ENCODE data around the gene SIGMAR1. TPM values are rescaled to one million over a fixed set of nuclear protein-coding genes. Genes with fewer than 3 reads are reported as not detected.

SIGMAR1 gene
- total RNA-seq, 2 experiments from 2014 or later, result 11.7 to 12.1 TPM

DNA sequence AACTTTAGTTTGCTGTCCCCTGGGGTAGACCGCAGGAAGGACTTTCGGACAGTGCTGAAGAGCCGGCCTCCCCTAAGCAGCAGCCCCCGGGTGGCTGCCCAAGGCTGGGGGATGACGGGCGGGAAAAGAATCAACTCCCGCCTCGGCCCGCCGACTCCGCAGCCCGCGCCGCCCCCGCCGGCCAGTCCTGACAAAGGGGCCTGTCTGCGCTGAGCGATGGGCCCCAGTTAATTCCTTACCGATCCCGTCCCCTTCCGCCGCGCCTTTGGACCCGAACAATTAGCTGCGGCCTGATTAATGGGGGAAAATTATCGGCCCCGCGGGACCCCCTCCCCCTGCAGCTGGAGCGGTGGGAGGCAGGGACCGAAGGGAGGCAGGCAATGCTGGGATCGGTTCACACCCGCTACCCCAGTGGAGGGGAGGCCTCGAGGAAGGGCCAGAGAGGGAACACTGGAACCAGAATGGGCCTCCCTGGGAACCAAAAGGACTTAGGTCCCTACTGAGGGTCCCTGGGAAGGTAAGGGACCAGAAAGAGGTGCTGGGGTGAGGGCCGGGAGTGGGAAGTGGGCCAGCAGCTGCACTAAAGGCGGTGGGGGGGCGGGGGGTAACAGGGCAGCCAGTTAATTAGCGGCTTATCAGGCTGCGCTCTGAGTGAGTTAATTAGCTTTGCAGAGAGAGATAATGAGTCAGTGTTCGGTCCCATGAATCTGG is 13.0 kb downstream of the SIGMAR1 start:
- H3K27me3 Mint-ChIP-seq, result peaks cover 88% of the 10 kb centered on the region
- Histone ChIP-seq H3K36me3 (ENCODE audit: insufficient read depth, low read length) (no peaks in the 10 kb centered on the region), H3K9me3 (ENCODE audit: control insufficient read depth in 1 of 2, insufficient read depth in 1 of 2, low read length in 2 of 2) (peaks cover 0 to 26% of the 10 kb centered on the region in 2 experiments), H3K27me3 (ENCODE audit: control insufficient read depth in 1 of 2, insufficient read depth in 2 of 2, low read length in 2 of 2) (peaks cover 73 to 74% of the 10 kb centered on the region in 2 experiments), H3K27ac (ENCODE audit: low read depth in 1 of 2, low read length in 2 of 2) (no peak overlapping the region), H3K4me3 (ENCODE audit: low read length) (no peak overlapping the region), H3K4me1 (ENCODE audit: insufficient read depth, low read length) (peaks cover 48% of the 10 kb centered on the region)
- H3K4me3 Mint-ChIP-seq, result no peak overlapping the region
- TF ChIP-seq, protein P1, sequence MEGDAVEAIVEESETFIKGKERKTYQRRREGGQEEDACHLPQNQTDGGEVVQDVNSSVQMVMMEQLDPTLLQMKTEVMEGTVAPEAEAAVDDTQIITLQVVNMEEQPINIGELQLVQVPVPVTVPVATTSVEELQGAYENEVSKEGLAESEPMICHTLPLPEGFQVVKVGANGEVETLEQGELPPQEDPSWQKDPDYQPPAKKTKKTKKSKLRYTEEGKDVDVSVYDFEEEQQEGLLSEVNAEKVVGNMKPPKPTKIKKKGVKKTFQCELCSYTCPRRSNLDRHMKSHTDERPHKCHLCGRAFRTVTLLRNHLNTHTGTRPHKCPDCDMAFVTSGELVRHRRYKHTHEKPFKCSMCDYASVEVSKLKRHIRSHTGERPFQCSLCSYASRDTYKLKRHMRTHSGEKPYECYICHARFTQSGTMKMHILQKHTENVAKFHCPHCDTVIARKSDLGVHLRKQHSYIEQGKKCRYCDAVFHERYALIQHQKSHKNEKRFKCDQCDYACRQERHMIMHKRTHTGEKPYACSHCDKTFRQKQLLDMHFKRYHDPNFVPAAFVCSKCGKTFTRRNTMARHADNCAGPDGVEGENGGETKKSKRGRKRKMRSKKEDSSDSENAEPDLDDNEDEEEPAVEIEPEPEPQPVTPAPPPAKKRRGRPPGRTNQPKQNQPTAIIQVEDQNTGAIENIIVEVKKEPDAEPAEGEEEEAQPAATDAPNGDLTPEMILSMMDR (IDR thresholded peaks at IDR 0.05), result no peak
- no peak for ATAC-seq (ENCODE audit: poor library complexity)
- peaks cover 39% of the 10 kb centered on the region for H3K4me1 Mint-ChIP-seq (ENCODE audit: low read depth)
- H3K27ac Mint-ChIP-seq, result no peak overlapping the region
- ChIA-PET POLR2A (interaction anchor here (1.2 to 2.0 kb wide), 4 partner anchors 9 to 40 kb away, joined by 3 to 9 read pairs (median 6); partner anchors contain the start of genes RPP25L and SIGMAR1), CTCF (interaction anchor here (1.8 to 4.9 kb wide), 2 partner anchors 10 to 21 kb away, joined by 5 to 20 read pairs; no protein-coding TSS in a partner anchor)
- H3K36me3 Mint-ChIP-seq (ENCODE audit: low read depth), result peaks cover 8% of the 10 kb centered on the region
- no peaks in the 10 kb centered on the region for H3K9me3 Mint-ChIP-seq
- DNase-seq, result no peak
- intact Hi-C loops (cut with DNase I, micrococcal nuclease), result no loop called here

DNA sequence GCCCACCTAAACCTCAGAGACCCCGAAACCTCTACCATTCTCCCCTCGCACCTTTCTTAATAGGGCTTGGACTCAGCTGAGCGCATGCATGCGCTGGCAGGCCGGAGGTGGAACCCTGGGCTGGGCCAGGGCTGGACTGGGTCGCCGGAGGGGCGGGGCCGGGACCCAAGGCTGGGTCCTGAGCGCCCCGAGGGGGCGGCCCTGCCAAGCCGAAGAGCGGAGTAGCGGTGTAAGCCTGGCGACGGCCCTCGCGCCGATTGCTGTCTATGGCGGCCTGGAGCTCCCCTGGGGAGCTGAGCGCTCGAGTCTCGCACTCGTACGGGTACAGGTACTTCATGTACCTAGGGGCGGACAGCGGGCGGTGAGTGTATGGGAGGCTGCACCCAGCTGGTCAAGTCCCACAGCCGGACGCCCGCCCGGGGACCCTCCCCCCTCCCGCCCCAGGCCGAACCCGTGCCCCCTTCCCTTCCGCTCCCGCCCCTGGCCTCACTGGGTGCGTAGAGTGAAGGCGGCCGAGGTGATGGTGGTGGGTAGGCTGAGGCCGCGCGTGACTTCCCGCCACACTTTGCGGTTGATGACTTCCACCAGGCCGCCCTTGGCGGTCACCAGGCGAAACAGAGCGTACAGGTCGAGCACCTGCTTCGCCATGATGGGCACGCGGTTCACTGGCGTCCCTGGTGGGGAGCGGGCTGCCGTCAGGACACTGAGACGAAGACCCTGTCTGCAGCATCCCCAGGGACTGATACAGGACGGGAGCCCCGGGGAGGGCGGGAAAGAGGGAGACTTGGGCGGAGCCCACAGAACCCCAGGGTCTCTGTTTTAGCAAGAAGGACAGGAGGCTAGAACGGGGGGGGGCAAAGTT is 14.0 kb downstream of the SIGMAR1 start:
- Mint-ChIP-seq H3K27me3 (peaks cover 79% of the 10 kb centered on the region), H3K36me3 (ENCODE audit: low read depth) (peaks cover 9% of the 10 kb centered on the region), H3K9me3 (no peaks in the 10 kb centered on the region), H3K27ac (no peak overlapping the region), H3K4me1 (ENCODE audit: low read depth) (peaks cover 41% of the 10 kb centered on the region), H3K4me3 (peak overlapping the region; percentile 59)
- DNase-seq (peak in 2 of 14 experiments; percentile 38 to 42), ATAC-seq (ENCODE audit: poor library complexity) (no peak)
- peaks cover 0 to 26% of the 10 kb centered on the region in 2 experiments for H3K9me3 ChIP-seq (ENCODE audit: control insufficient read depth in 1 of 2, insufficient read depth in 1 of 2, low read length in 2 of 2)
- H3K4me3 ChIP-seq (ENCODE audit: low read length), result peak overlapping the region; percentile 12
- peaks cover 3% of the 10 kb centered on the region for H3K36me3 ChIP-seq (ENCODE audit: insufficient read depth, low read length)
- intact Hi-C loops (cut with DNase I, micrococcal nuclease), result no loop called here
- TF ChIP-seq, protein P1 (IDR thresholded peaks at IDR 0.05), result no peak
- CTCF ChIA-PET, result interaction anchor here (0.6 to 4.9 kb wide), 2 partner anchors 11 to 20 kb away, joined by 3 to 20 read pairs; no protein-coding TSS in a partner anchor
- H3K27me3 ChIP-seq (ENCODE audit: control insufficient read depth in 1 of 2, insufficient read depth in 2 of 2, low read length in 2 of 2), result peaks cover 66 to 68% of the 10 kb centered on the region in 2 experiments
- POLR2A ChIA-PET, result interaction anchor here (0.9 to 1.8 kb wide), 3 partner anchors 11 to 41 kb away, joined by 4 read pairs; partner anchors contain the start of gene SIGMAR1
- H3K27ac ChIP-seq (ENCODE audit: low read depth in 1 of 2, low read length in 2 of 2), result no peak overlapping the region
- peaks cover 46% of the 10 kb centered on the region for H3K4me1 ChIP-seq (ENCODE audit: insufficient read depth, low read length)

All from CD4-positive, alpha-beta T cell (primary cell).